H9 (cell line): ENCODE measurements around the gene CHCHD1. TPM values are rescaled to one million over a fixed set of nuclear protein-coding genes. Genes with fewer than 3 reads are reported as not detected.

Experiments
- DNase-seq: peaks from one replicate; pipeline ENCODE4 v3.0.0-alpha.2; 2017
- H2AFZ ChIP-seq: one replicate; pipeline ENCODE4 v1.6.1; 2013; ENCODE audit warnings: mild to moderate bottlenecking, low read length, control low read depth, moderate library complexity
- H2AK5ac ChIP-seq: 2 replicates; pipeline ENCODE4 v1.6.1; 2013; ENCODE audit warnings: low read length, control low read depth, mixed read lengths; ENCODE audit not compliant: insufficient read length
- H2BK120ac ChIP-seq: one replicate; pipeline ENCODE4 v1.6.1; 2013; ENCODE audit warnings: low read depth, mild to moderate bottlenecking, low read length, control low read depth, inconsistent platforms; ENCODE audit not compliant: poor library complexity, severe bottlenecking
- H2BK12ac ChIP-seq: 2 replicates; pipeline ENCODE4 v1.6.1; 2013; ENCODE audit warnings: low read length, control low read depth, mixed read lengths, low read depth; ENCODE audit not compliant: insufficient read length
- H2BK15ac ChIP-seq: 2 replicates; pipeline ENCODE4 v1.6.1; 2013; ENCODE audit warnings: low read depth, low read length, control low read depth
- H2BK20ac ChIP-seq: one replicate; pipeline ENCODE4 v1.6.1; 2013; ENCODE audit warnings: low read depth, mild to moderate bottlenecking, low read length, control low read depth, inconsistent platforms; ENCODE audit not compliant: poor library complexity, severe bottlenecking
- H2BK5ac ChIP-seq: 2 replicates; pipeline ENCODE4 v1.6.1; 2013; ENCODE audit warnings: low read length, control low read depth, mixed read lengths; ENCODE audit not compliant: insufficient read length
- H3K14ac ChIP-seq: 2 replicates; pipeline ENCODE4 v1.6.1; 2013; ENCODE audit warnings: low read length, control low read depth; ENCODE audit not compliant: insufficient read depth
- H3K18ac ChIP-seq: 2 replicates; pipeline ENCODE4 v1.6.1; 2013; ENCODE audit warnings: low read depth, mild to moderate bottlenecking, mixed read lengths, low read length, control low read depth; ENCODE audit not compliant: insufficient read length
- H3K23ac ChIP-seq: 2 replicates; pipeline ENCODE4 v1.6.1; 2013; ENCODE audit warnings: low read length, control low read depth, mixed read lengths, low read depth; ENCODE audit not compliant: insufficient read length
- H3K23me2 ChIP-seq: 2 replicates; pipeline ENCODE4 v1.6.1; 2013; ENCODE audit warnings: low read depth, mild to moderate bottlenecking, mixed read lengths, low read length, control low read depth; ENCODE audit not compliant: insufficient read length, poor library complexity, severe bottlenecking
- H3K27ac ChIP-seq: 2 replicates; pipeline ENCODE4 v1.5.1; 2013; ENCODE audit warnings: low read length, control low read depth, mixed read lengths, low read depth; ENCODE audit not compliant: insufficient read length
- H3K27me3 ChIP-seq: 2 replicates; pipeline ENCODE4 v1.6.1; 2013; ENCODE audit warnings: low read length, control low read depth, inconsistent platforms; ENCODE audit not compliant: insufficient read depth
- H3K4ac ChIP-seq: 2 replicates; pipeline ENCODE4 v1.6.1; 2013; ENCODE audit warnings: low read depth, mild to moderate bottlenecking, control low read depth, inconsistent platforms, low read length, moderate library complexity
- H3K4me1 ChIP-seq: 2 replicates; pipeline ENCODE4 v1.6.1; 2013; ENCODE audit warnings: low read length, control low read depth, inconsistent platforms; ENCODE audit not compliant: insufficient read depth
- H3K4me2 ChIP-seq: 2 replicates; pipeline ENCODE4 v1.6.1; 2013; ENCODE audit warnings: low read length, control low read depth, mixed read lengths; ENCODE audit not compliant: insufficient read length, insufficient read depth
- H3K56ac ChIP-seq: 2 replicates; pipeline ENCODE4 v1.6.1; 2013; ENCODE audit warnings: low read depth, mild to moderate bottlenecking, mixed read lengths, low read length, control low read depth; ENCODE audit not compliant: insufficient read length
- H3K79me1 ChIP-seq: 2 replicates; pipeline ENCODE4 v1.6.1; 2013; ENCODE audit warnings: low read depth, mild to moderate bottlenecking, moderate library complexity, low read length, control low read depth, inconsistent platforms; ENCODE audit not compliant: insufficient read depth, poor library complexity, severe bottlenecking
- H3K79me2 ChIP-seq: 2 replicates; pipeline ENCODE4 v1.6.1; 2013; ENCODE audit warnings: low read length, control low read depth, inconsistent platforms; ENCODE audit not compliant: insufficient read depth
- H3K9ac ChIP-seq: 2 replicates; pipeline ENCODE4 v1.6.1; 2013; ENCODE audit warnings: low read length, control low read depth, mixed read lengths; ENCODE audit not compliant: insufficient read length; ENCODE audit errors: extremely low read depth
- H3K9me3 ChIP-seq: one replicate; pipeline ENCODE4 v1.6.1; 2013; ENCODE audit warnings: low read depth, low read length, inconsistent platforms; ENCODE audit not compliant: control insufficient read depth
- H3T11ph ChIP-seq: one replicate; pipeline ENCODE4 v1.6.1; 2013; ENCODE audit warnings: mild to moderate bottlenecking, low read length, control low read depth, inconsistent platforms
- H4K20me1 ChIP-seq: one replicate; pipeline ENCODE4 v1.6.1; 2013; ENCODE audit not compliant: control insufficient read depth, insufficient read length, insufficient read depth
- H4K5ac ChIP-seq: 2 replicates; pipeline ENCODE4 v1.6.1; 2013; ENCODE audit warnings: low read depth, mild to moderate bottlenecking, mixed read lengths, low read length, control low read depth; ENCODE audit not compliant: insufficient read length
- H4K8ac ChIP-seq: replicated peaks from 2 replicates; pipeline ENCODE4 v1.6.1; 2013; ENCODE audit warnings: low read length, control low read depth, mixed read lengths, low read depth; ENCODE audit not compliant: insufficient read length
- H4K91ac ChIP-seq: 2 replicates; pipeline ENCODE4 v1.6.1; 2013; ENCODE audit warnings: low read depth, mild to moderate bottlenecking, moderate library complexity, mixed read lengths, low read length, control low read depth; ENCODE audit not compliant: insufficient read length
- H3K27ac Mint-ChIP-seq, 3 experiments: 2 replicates in 2 of 3; 3 replicates in 1 of 3; pipeline ENCODE4 v1.8.0; 2020 to 2021; ENCODE audit warnings: mixed read lengths in 3 of 3, mild to moderate bottlenecking in 1 of 3, moderate library complexity in 1 of 3
- H3K27me3 Mint-ChIP-seq: 2 replicates; pipeline ENCODE4 v1.8.0; 2021; ENCODE audit warnings: low read depth, mild to moderate bottlenecking, moderate library complexity, mixed read lengths
- H3K36me3 Mint-ChIP-seq, 3 experiments: 2 replicates in 2 of 3; 3 replicates in 1 of 3; pipeline ENCODE4 v1.8.0; 2020 to 2021; ENCODE audit warnings: low read depth in 3 of 3, mixed read lengths in 3 of 3; ENCODE audit not compliant: insufficient read depth in 1 of 3
- H3K4me1 Mint-ChIP-seq, 2 experiments: 2 replicates each; pipeline ENCODE4 v1.8.0; 2020; ENCODE audit warnings: mixed read lengths in 2 of 2
- H3K4me3 Mint-ChIP-seq, 2 experiments: 2 replicates in 1 of 2; 3 replicates in 1 of 2; pipeline ENCODE4 v1.8.0; 2020 to 2021; ENCODE audit warnings: mild to moderate bottlenecking in 2 of 2, mixed read lengths in 2 of 2, moderate library complexity in 1 of 2
- H3K9me3 Mint-ChIP-seq, 2 experiments: 2 replicates in 1 of 2; 3 replicates in 1 of 2; pipeline ENCODE4 v1.8.0; 2020; ENCODE audit warnings: mild to moderate bottlenecking in 2 of 2, mixed read lengths in 2 of 2, moderate library complexity in 1 of 2
- CTCF ChIP-seq: fragments of 200-600 bp; sonication (generic); conservative IDR thresholded peaks from 3 replicates; pipeline ENCODE4 v1.8.0; 2021; ENCODE audit warnings: antibody characterized with exemption, mild to moderate bottlenecking
- WGBS: extraction: QIAGEN DNeasy Blood & Tissue Kit; methylation state at CpG from one replicate; pipeline ENCODE4 v1.1.7; 2013; ENCODE audit warnings: missing lambda C conversion rate, low lambda C conversion rate, mixed read lengths; ENCODE audit not compliant: insufficient read length; ENCODE audit errors: extremely low coverage; 5-methylcytosine and 5-hydroxymethylcytosine counted together
- total RNA-seq: library from RNA; stranded (reverse); gene quantifications from 2 replicates; pipeline ENCODE4 v1.2.1, GENCODE V29; 2021

The CHCHD1 gene
- total RNA-seq, 1 experiment from 2014 or later: 45.9 TPM

GRCh38 chr10:73810358-73810734, 28.5 kb downstream of the CHCHD1 start:
- Histone ChIP-seq H2BK12ac (no peak overlapping the region), H3K56ac (no peak overlapping the region), H2AK5ac (no peak overlapping the region), H2AFZ (no peak overlapping the region), H4K20me1 (no peaks in the 10 kb centered on the region), H3K23me2 (peaks cover 2% of the 10 kb centered on the region), H3K4ac (no peak overlapping the region), H3K79me1 (no peaks in the 10 kb centered on the region), H3K14ac (no peak overlapping the region), H3K9ac (no peak overlapping the region), H3K27ac (no peak overlapping the region), H3K27me3 (no peaks in the 10 kb centered on the region), H4K8ac (no peak overlapping the region), H3K18ac (no peak overlapping the region), H3K4me2 (peak overlapping the region; percentile 52), H3T11ph (no peak overlapping the region), H3K79me2 (no peaks in the 10 kb centered on the region), H4K91ac (no peak overlapping the region), H2BK15ac (no peak overlapping the region), H3K4me1 (no peaks in the 10 kb centered on the region), H3K9me3 (no peaks in the 10 kb centered on the region), H2BK120ac (no peak overlapping the region), H4K5ac (no peak overlapping the region), H2BK5ac (no peak overlapping the region), H2BK20ac (no peak overlapping the region), H3K23ac (no peak overlapping the region)
- no peak overlapping the region for H3K27ac Mint-ChIP-seq
- DNase-seq: no peak
- TF ChIP-seq CTCF: no peak
- peaks cover 11 to 12% of the 10 kb centered on the region in 2 experiments for H3K4me1 Mint-ChIP-seq
- peak overlapping the region; percentile 76 to 86 for H3K4me3 Mint-ChIP-seq
- WGBS: no CpG with 5 or more reads among the region's 7 CpGs
- peaks cover 17 to 47% (median 35%) of the 10 kb centered on the region in 3 experiments; a peak in 6 of 7 replicates for H3K36me3 Mint-ChIP-seq
- no peaks in the 10 kb centered on the region; a peak in 1 of 5 replicates for H3K9me3 Mint-ChIP-seq
- no peaks in the 10 kb centered on the region for H3K27me3 Mint-ChIP-seq
